Activated naive CD8-positive, alpha-beta T cell treated with anti-CD3 and anti-CD28 coated beads, Interleukin-2, amount 10 ng/mL, durations not matched to agents 7 days and 5 days (primary cell): Measurements from ENCODE around the gene TBC1D32. TPM values are rescaled to one million over a fixed set of nuclear protein-coding genes. Genes with fewer than 3 reads are reported as not detected.
"Not testable (repeated sequence)": the region's sequence is repeated elsewhere in the genome, so short reads cannot be mapped to it uniquely, and the experiment has no call there.

Source experiments
- ATAC-seq: fragments of 150-1000 bp; cut with Tn5 transposase; one replicate; pipeline ENCODE4 v1.10.0; 2021; ENCODE audit warnings: low read depth, moderate library complexity
- POLR2A ChIA-PET: fragments of 350-600 bp; sonication (Branson Sonifier 250); formaldehyde crosslinking; loops from one replicate; lab custom pipeline; 2021; ENCODE audit warnings: antibody characterized with exemption; lab: Charles Lee
- DNase-seq: peaks from one replicate; pipeline ENCODE4 v3.0.0; 2021
- H3K27ac Mint-ChIP-seq: one replicate; pipeline ENCODE4 v1.8.0; 2022; ENCODE audit warnings: mild to moderate bottlenecking, mixed read lengths
- H3K27me3 Mint-ChIP-seq: one replicate; pipeline ENCODE4 v1.8.0; 2022; ENCODE audit warnings: mild to moderate bottlenecking, moderate library complexity, mixed read lengths
- H3K36me3 Mint-ChIP-seq: one replicate; pipeline ENCODE4 v1.8.0; 2021; ENCODE audit warnings: mild to moderate bottlenecking, mixed read lengths
- H3K4me1 Mint-ChIP-seq: one replicate; pipeline ENCODE4 v1.8.0; 2021; ENCODE audit warnings: mixed read lengths
- H3K4me3 Mint-ChIP-seq: one replicate; pipeline ENCODE4 v1.8.0; 2022; ENCODE audit warnings: mild to moderate bottlenecking, moderate library complexity, mixed read lengths
- H3K9me3 Mint-ChIP-seq: one replicate; pipeline ENCODE4 v1.8.0; 2021; ENCODE audit warnings: mixed read lengths
- total RNA-seq, 2 experiments: library from RNA; stranded (reverse); gene quantifications; one replicate each; pipeline ENCODE4 v1.2.3, GENCODE V29; 2021

The TBC1D32 gene
- total RNA-seq, 2 experiments from 2014 or later, result 12.1 to 13.1 TPM

DNA sequence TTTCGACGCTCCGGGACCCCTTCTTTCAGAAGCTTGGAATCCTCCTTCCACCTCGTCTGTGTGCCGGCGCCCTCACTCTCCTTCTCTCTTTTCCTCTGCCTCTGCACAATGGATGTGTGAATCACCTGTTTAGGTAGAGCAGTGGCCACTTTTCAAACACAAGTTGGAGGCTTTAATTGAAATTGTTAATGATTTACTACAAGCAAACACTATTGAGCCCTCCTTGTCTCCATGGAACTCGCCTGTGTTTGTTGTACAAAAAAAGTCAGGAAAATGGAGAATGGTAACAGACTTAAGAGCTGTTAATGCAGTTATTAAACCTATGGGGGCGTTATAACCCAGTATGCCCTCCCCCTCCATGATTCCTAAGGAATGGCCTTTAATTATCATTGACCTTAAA is 290.6 kb downstream of the TBC1D32 start:
- H3K4me3 Mint-ChIP-seq, H3K36me3 Mint-ChIP-seq, ATAC-seq, H3K4me1 Mint-ChIP-seq, H3K27me3 Mint-ChIP-seq, DNase-seq, H3K27ac Mint-ChIP-seq, H3K9me3 Mint-ChIP-seq, POLR2A ChIA-PET: not testable (repeated sequence)

DNA sequence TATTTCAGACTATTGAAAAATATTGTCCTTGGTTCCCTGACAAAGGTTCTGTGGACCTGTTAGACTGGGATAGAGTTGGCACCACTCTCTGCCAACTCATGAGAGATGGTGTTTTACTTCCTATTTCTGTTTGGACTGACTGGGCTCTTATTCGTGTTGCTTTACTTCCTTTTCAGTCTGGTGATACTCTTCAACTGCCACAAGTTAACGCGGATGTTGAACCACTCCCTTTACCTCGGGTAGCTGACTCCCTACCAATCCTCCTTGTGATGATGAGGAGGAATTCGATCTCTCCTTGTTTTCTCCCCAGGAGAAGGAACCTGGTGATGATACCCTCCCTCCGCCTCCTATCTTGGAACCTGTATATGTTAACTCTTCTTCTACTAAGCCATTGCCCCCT is 291.1 kb downstream of the TBC1D32 start:
- H3K4me3 Mint-ChIP-seq, H3K36me3 Mint-ChIP-seq, H3K27me3 Mint-ChIP-seq, POLR2A ChIA-PET, H3K27ac Mint-ChIP-seq, H3K4me1 Mint-ChIP-seq, ATAC-seq, DNase-seq, H3K9me3 Mint-ChIP-seq: not testable (repeated sequence)

- Mint-ChIP-seq H3K27me3 (no peaks in the 10 kb centered on the region), H3K36me3 (no peaks in the 10 kb centered on the region), H3K4me1 (no peaks in the 10 kb centered on the region), H3K4me3 (no peak overlapping the region), H3K27ac (no peak overlapping the region), H3K9me3 (no peaks in the 10 kb centered on the region)
- DNase-seq (no peak), ATAC-seq (no peak)
- POLR2A ChIA-PET, result no interaction called here
Measured at GRCh38 chr6:121042766-121043165, 291.5 kb downstream of the TBC1D32 start.

DNA sequence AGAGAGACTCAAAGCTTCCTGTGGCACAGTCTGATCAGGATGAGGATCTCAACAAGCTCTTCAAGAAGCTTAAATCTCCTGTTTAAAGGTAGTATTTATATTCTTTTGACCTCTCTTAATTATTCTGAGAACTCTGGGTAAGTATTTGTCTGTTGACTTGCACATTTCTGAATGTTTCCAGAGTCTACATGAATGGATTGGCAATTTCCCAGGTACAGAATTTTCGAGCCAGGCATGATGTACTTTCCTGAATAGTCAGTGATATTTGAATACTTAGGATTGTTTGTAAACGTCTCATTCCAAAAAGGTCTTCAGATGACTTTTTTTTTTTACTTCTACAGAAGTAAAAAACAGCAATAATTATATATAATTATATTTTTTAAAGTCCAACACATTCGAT is 293.4 kb downstream of the TBC1D32 start:
- no peaks in the 10 kb centered on the region for H3K36me3 Mint-ChIP-seq
- POLR2A ChIA-PET, result no interaction called here

DNA sequence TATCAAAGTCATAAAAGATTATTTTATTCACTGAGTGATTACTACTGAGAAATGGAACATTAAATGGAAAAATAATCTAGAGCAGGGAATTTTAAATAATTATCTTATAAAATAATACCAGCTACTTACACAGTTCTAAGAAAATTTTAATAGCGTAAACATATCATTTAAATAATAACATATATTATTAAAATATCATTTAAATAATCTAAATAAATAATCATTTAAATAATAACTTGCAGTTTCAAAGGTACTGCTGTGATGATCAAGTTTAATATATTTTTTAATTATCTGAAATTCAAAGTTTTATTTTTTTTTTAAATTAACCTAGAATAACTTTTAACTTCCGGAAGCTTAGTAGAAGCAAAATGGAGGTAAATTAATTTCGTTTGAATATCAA is 301.2 kb downstream of the TBC1D32 start:
- peaks cover 2% of the 10 kb centered on the region for H3K27me3 Mint-ChIP-seq
- DNase-seq (no peak), ATAC-seq (no peak)
- no peaks in the 10 kb centered on the region for H3K4me1 Mint-ChIP-seq
- H3K36me3 Mint-ChIP-seq, result no peaks in the 10 kb centered on the region
- H3K9me3 Mint-ChIP-seq, result no peaks in the 10 kb centered on the region
- POLR2A ChIA-PET, result no interaction called here
- no peak overlapping the region for H3K4me3 Mint-ChIP-seq
- no peak overlapping the region for H3K27ac Mint-ChIP-seq

More for the DNA sequence above, 293.4 kb downstream of the TBC1D32 start:
- Mint-ChIP-seq H3K9me3 (no peaks in the 10 kb centered on the region), H3K4me3 (no peak overlapping the region), H3K4me1 (no peaks in the 10 kb centered on the region), H3K27me3 (no peaks in the 10 kb centered on the region), H3K27ac (no peak overlapping the region)
- ATAC-seq (no peak), DNase-seq (no peak)

DNA sequence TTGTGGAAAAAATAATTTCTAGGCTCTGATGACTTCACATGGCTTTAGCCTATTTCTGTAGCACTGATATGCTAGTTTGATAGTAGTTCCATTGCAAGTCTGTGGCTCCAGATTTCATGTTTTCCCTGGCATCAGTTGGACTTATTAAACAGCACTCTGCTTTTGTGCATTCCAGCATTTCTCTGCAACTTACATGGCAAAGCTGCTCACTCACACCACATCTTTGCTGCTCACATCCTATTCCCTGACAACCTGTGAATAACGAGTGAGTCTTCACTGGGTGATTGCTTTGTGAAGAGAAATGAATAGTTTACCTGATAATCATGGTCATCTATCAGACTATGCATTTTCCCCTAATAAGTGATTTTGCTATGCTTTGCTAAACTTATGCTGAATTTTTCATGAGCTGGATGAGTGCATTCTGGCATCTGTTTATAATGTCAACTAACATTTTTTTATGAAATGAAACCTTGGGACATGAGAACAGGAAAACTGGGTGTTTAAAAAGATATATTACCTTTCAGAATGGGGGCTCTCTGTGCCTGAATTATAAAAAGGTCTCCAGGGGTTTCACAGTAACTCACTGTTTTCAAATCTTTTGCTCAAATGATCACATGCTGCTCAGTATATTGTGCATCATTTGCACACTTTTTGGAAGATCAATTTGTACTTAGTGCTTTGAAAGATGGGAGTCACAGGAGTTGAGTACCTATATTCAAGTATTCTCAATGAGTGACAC is 301.8 kb downstream of the TBC1D32 start:
- peaks cover 2% of the 10 kb centered on the region for H3K27me3 Mint-ChIP-seq
- H3K36me3 Mint-ChIP-seq, result no peaks in the 10 kb centered on the region
- no peak overlapping the region for H3K4me3 Mint-ChIP-seq
- no peaks in the 10 kb centered on the region for H3K4me1 Mint-ChIP-seq
- H3K27ac Mint-ChIP-seq, result no peak overlapping the region
- no peak for ATAC-seq
- POLR2A ChIA-PET, result no interaction called here
- H3K9me3 Mint-ChIP-seq, result no peaks in the 10 kb centered on the region
- no peak for DNase-seq

Other genes starting within 250 kb of the TBC1D32 start
- gene GJA1, start 101.2 kb upstream of the TBC1D32 start, total RNA-seq, result not detected